Astrocyte of the spinal cord (primary cell): Measurements from ENCODE around the gene PLEKHA6.

Source experiments
- DNase-seq: peaks from one replicate; pipeline ENCODE4 v3.0.0; 2011; ENCODE audit warnings: low read depth, low spot score
- H3K4me3 ChIP-seq: 2 replicates; pipeline ENCODE4 v1.5.1; 2011; ENCODE audit warnings: low read depth, mild to moderate bottlenecking, low read length, moderate library complexity
- in situ Hi-C: cut with HindIII; loops from 2 replicates; pipeline ENCODE4 v1.10.0; 2017; ENCODE audit warnings: low sequenced_read_pairs
- TF ChIP-seq, protein P1 (sequence below): IDR thresholded peaks from 2 replicates; pipeline ENCODE4 v1.5.1; 2012; ENCODE audit warnings: low read depth, mild to moderate bottlenecking, low read length, inconsistent platforms

PLEKHA6 gene

DNA sequence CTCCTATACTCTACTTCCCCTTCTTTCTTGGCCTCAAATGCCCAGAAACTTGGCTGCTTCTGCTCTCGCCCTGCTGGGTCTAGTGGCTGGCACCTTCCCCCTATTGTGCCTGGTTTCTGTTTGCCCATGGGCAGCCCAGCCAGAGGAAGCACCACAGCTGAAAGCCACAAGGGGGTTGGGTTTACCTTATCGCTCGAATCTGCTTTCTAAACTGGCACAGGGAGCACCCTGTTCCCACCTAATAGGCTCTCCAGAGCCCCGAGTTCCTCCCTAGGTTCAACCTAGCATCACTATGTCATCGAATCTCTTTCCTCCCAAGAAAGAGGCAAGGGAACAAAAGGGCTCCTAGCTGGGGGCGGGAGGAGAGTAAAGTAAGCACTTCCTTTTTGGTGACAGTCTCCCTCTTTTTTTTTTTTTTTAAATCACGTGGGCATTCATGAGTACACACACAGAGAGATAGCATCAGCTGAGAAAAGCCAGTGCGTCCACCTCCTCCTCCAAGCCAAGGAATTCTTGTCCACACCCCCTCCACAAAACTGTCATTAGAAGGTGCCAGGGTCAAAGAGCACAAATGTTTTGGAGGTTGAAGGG, 72.8 kb downstream of the PLEKHA6 start:
- TF ChIP-seq, protein P1, sequence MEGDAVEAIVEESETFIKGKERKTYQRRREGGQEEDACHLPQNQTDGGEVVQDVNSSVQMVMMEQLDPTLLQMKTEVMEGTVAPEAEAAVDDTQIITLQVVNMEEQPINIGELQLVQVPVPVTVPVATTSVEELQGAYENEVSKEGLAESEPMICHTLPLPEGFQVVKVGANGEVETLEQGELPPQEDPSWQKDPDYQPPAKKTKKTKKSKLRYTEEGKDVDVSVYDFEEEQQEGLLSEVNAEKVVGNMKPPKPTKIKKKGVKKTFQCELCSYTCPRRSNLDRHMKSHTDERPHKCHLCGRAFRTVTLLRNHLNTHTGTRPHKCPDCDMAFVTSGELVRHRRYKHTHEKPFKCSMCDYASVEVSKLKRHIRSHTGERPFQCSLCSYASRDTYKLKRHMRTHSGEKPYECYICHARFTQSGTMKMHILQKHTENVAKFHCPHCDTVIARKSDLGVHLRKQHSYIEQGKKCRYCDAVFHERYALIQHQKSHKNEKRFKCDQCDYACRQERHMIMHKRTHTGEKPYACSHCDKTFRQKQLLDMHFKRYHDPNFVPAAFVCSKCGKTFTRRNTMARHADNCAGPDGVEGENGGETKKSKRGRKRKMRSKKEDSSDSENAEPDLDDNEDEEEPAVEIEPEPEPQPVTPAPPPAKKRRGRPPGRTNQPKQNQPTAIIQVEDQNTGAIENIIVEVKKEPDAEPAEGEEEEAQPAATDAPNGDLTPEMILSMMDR: no peak
- in situ Hi-C loops: no loop called here
- no peak overlapping the region for H3K4me3 ChIP-seq
- DNase-seq: no peak

GRCh38 chr1:204286315-204286714, 73.4 kb downstream of the PLEKHA6 start:
- TF ChIP-seq, protein P1: no peak

GRCh38 chr1:204285436-204286305, 74.1 kb downstream of the PLEKHA6 start:
- in situ Hi-C loops: no loop called here
- DNase-seq: no peak
- TF ChIP-seq, protein P1: no peak
- H3K4me3 ChIP-seq: no peak overlapping the region

More at GRCh38 chr1:204286315-204286714, 73.4 kb downstream of the PLEKHA6 start:
- no peak overlapping the region for H3K4me3 ChIP-seq
- DNase-seq: no peak
- in situ Hi-C loops: no loop called here

DNA sequence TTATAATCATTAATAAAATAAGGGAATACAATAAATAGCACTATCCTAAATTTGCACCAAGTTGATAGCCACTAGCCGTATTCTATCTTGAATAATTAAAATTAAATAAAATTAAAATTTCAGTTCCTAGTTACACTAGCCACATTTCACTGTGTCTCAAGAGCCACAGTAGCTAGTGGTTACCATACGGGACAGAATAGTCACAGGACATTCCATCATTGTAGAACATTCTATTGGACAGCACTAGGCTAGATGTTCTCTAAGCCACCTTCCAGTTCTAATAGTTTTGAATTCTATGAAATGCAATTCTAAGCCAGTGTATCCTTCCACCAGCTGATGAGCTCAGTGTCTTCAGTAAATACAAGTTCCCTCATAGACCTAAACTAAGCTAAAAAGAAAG, 74.8 kb downstream of the PLEKHA6 start:
- TF ChIP-seq, protein P1: no peak
- in situ Hi-C loops: no loop called here
- DNase-seq: no peak

GRCh38 chr1:204283711-204284651, 75.7 kb downstream of the PLEKHA6 start:
- TF ChIP-seq, protein P1: no peak
- DNase-seq: no peak
- in situ Hi-C loops: no loop called here
- H3K4me3 ChIP-seq: no peak overlapping the region

More for the DNA sequence above, 74.8 kb downstream of the PLEKHA6 start:
- no peak overlapping the region for H3K4me3 ChIP-seq

DNA sequence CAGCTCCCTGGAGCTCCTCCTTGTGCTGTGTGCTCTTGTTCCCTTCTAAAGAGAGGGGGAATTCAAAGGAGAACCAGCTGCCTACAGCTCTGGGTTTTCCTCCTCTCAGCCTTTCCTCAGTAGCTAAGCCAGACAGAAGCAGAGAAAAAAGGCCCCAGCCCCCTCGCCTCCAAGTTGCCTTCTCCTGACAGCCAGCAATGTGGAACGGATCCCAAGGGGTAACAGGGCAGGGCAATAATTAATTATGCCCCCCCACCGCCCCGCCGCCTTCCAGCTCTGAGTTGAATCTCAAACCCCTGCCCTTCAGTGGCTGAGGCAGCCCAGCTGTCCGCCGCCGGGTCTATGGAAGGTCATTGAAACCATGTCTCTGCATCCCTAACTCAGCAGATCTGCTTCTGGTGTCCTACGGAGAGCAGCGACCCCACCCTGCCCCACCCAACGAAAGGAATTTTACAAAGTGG, 76.9 kb downstream of the PLEKHA6 start:
- TF ChIP-seq, protein P1: no peak
- DNase-seq: no peak

More for the DNA sequence above, 76.9 kb downstream of the PLEKHA6 start:
- no peak overlapping the region for H3K4me3 ChIP-seq
- in situ Hi-C loops: no loop called here
